Glomerular endothelial cell (primary cell): ENCODE results near the gene NFKBIE. TPM values are rescaled to one million over a fixed set of nuclear protein-coding genes. Genes with fewer than 3 reads are reported as not detected.

ENCODE experiments used
- DNase-seq: peaks from one replicate; pipeline ENCODE4 v3.0.0-alpha.2; 2011; ENCODE audit warnings: low read depth, low spot score; ENCODE audit errors: extremely low read depth
- total RNA-seq: library from RNA; depleted of rRNA; stranded (reverse); fragments of >200 nt; gene quantifications from 2 replicates; pipeline ENCODE4 v1.2.3, GENCODE V29; 2015

NFKBIE gene
- total RNA-seq, 1 donor from 2014 or later = 56.9 TPM

- DNase-seq = no peak
Observed at GRCh38 chr6:44228433-44228832, 36.9 kb downstream of the NFKBIE start.

- no peak for DNase-seq
Observed at GRCh38 chr6:44228031-44228430, 37.3 kb downstream of the NFKBIE start.

GRCh38 chr6:44227148-44227793, 38.1 kb downstream of the NFKBIE start:
- DNase-seq = no peak

GRCh38 chr6:44226368-44227147, 38.8 kb downstream of the NFKBIE start:
- no peak for DNase-seq

GRCh38 chr6:44225579-44226325, 39.6 kb downstream of the NFKBIE start:
- no peak for DNase-seq

GRCh38 chr6:44224965-44225305, 40.4 kb downstream of the NFKBIE start:
- DNase-seq = no peak

GRCh38 chr6:44224029-44224964, 41.1 kb downstream of the NFKBIE start:
- DNase-seq = no peak

GRCh38 chr6:44223319-44224028, 41.9 kb downstream of the NFKBIE start, which contains the start of gene SLC29A1:
Gene SLC29A1, plus strand, starts transcription at chr6:44223595. Its CDS starts 3,719 bp downstream, at chr6:44227314.
- DNase-seq = no peak

GRCh38 chr6:44222486-44223318, 42.6 kb downstream of the NFKBIE start:
- DNase-seq = no peak

- no peak for DNase-seq
Observed at GRCh38 chr6:44221961-44222335, 43.4 kb downstream of the NFKBIE start.

- DNase-seq = peak; percentile 54
Observed at GRCh38 chr6:44221291-44221960, 43.9 kb downstream of the NFKBIE start.

GRCh38 chr6:44220913-44221290, 44.4 kb downstream of the NFKBIE start:
- no peak for DNase-seq

- no peak for DNase-seq
Observed at GRCh38 chr6:44219815-44220784, 45.3 kb downstream of the NFKBIE start.

GRCh38 chr6:44219053-44219814, 46.1 kb downstream of the NFKBIE start:
- DNase-seq = no peak

GRCh38 chr6:44217332-44218143, 47.8 kb downstream of the NFKBIE start:
- no peak for DNase-seq
